ENCODE data around the gene TAB3. TPM values are rescaled to one million over a fixed set of nuclear protein-coding genes. Genes with fewer than 3 reads are reported as not detected.

Gene TAB3
- total RNA-seq, 1 donor from 2014 or later = 9.2 TPM

- Mint-ChIP-seq H3K36me3 (ENCODE audit: low read depth) (no peaks in the 10 kb centered on the region), H3K9me3 (ENCODE audit: low read depth) (no peaks in the 10 kb centered on the region), H3K27ac (ENCODE audit: unreplicated experiment) (peak overlapping the region; percentile 18), H3K4me1 (ENCODE audit: low read depth) (peaks cover 6% of the 10 kb centered on the region), H3K4me3 (ENCODE audit: unreplicated experiment) (peak overlapping the region; percentile 79), H3K27me3 (ENCODE audit: low read depth) (no peaks in the 10 kb centered on the region)
- no peak for TF ChIP-seq CTCF (IDR thresholded peaks at IDR 0.05)
- no peak for DNase-seq (ENCODE audit: low spot score)
These were observed 1.3 kb downstream of the TAB3 start for GRCh38 chrX:30887721-30888120.

DNA sequence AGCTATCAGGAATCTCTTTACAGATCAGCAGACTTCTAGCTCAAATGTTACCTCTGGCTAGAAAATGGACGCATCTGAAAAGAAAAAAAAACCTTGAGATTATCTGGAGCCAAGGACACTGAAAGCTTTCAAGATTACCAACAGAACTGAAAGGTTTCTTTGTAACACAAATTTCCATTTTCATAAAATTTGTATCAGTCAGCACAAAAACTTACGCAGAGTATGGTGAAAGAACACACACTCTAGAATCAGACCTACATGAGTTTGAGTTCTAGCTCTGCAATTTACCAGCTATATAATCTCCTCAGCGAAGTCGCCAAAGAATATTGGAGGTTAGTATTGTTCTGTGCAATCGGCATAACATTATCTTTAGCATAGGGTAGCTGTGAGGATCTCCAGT is 1.8 kb downstream of the TAB3 start:
- no peak for TF ChIP-seq CTCF (IDR thresholded peaks at IDR 0.05)
- Mint-ChIP-seq H3K27me3 (ENCODE audit: low read depth) (no peaks in the 10 kb centered on the region), H3K27ac (ENCODE audit: unreplicated experiment) (no peak overlapping the region), H3K9me3 (ENCODE audit: low read depth) (no peaks in the 10 kb centered on the region), H3K4me3 (ENCODE audit: unreplicated experiment) (no peak overlapping the region), H3K4me1 (ENCODE audit: low read depth) (peaks cover 6% of the 10 kb centered on the region), H3K36me3 (ENCODE audit: low read depth) (no peaks in the 10 kb centered on the region)
- no peak for DNase-seq (ENCODE audit: low spot score)

- Mint-ChIP-seq H3K9me3 (ENCODE audit: low read depth) (no peaks in the 10 kb centered on the region), H3K4me3 (ENCODE audit: unreplicated experiment) (no peak overlapping the region), H3K4me1 (ENCODE audit: low read depth) (peaks cover 6% of the 10 kb centered on the region), H3K36me3 (ENCODE audit: low read depth) (no peaks in the 10 kb centered on the region), H3K27me3 (ENCODE audit: low read depth) (no peaks in the 10 kb centered on the region), H3K27ac (ENCODE audit: unreplicated experiment) (no peak overlapping the region)
- DNase-seq (ENCODE audit: low spot score) = no peak
- no peak for TF ChIP-seq CTCF (IDR thresholded peaks at IDR 0.05)
These were observed 3.9 kb downstream of the TAB3 start for GRCh38 chrX:30885136-30885535.

DNA sequence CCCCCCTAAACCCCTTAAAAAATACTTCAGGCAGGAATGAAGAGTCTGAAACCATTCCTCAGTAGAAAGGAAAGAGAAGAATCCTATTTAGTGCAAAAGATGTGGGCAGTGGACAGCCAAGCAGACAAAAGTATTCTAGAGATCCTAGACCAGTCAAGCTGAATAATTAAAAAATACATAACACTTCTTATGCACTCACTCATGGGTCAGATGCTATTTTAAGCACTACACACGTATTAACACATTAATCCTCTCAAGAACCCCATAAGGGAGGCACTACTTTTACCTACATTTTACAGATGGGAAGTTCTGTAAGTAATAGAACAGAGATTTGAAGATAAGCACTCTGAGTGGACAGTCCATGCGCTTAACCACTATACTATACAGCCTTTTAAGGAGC is 5.9 kb downstream of the TAB3 start:
- Mint-ChIP-seq H3K27ac (ENCODE audit: unreplicated experiment) (no peak overlapping the region), H3K4me3 (ENCODE audit: unreplicated experiment) (no peak overlapping the region), H3K27me3 (ENCODE audit: low read depth) (no peaks in the 10 kb centered on the region), H3K4me1 (ENCODE audit: low read depth) (peaks cover 3% of the 10 kb centered on the region), H3K9me3 (ENCODE audit: low read depth) (no peaks in the 10 kb centered on the region), H3K36me3 (ENCODE audit: low read depth) (no peaks in the 10 kb centered on the region)
- DNase-seq (ENCODE audit: low spot score) = no peak
- no peak for TF ChIP-seq CTCF (IDR thresholded peaks at IDR 0.05)

DNA sequence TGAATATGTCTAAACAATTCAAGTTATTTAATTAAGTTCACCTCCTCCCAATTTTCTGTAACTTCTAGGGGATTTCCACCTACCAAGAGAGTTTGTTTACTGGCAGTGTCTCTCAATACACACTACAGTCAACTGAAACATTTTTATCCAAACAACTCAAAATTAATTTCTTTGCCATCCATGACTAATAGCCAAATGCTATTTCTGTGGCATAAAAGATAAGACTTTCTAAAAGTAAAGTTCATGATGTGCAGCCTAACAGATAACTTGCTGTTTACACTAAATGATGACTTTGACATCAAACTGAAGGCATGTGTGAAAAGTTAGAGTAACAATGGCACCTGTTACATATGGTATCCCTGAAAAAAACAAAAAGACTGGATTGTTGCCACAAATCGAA is 7.3 kb downstream of the TAB3 start:
- no peak overlapping the region for H3K27ac Mint-ChIP-seq (ENCODE audit: unreplicated experiment)
- H3K9me3 Mint-ChIP-seq (ENCODE audit: low read depth) = no peaks in the 10 kb centered on the region
- TF ChIP-seq CTCF (IDR thresholded peaks at IDR 0.05) = no peak
- no peak for DNase-seq (ENCODE audit: low spot score)
- no peaks in the 10 kb centered on the region for H3K4me1 Mint-ChIP-seq (ENCODE audit: low read depth)
- no peaks in the 10 kb centered on the region for H3K36me3 Mint-ChIP-seq (ENCODE audit: low read depth)
- H3K27me3 Mint-ChIP-seq (ENCODE audit: low read depth) = no peaks in the 10 kb centered on the region
- no peak overlapping the region for H3K4me3 Mint-ChIP-seq (ENCODE audit: unreplicated experiment)
